DMS114 treated with DMSO at 0.1 percent for 48 hours (cell line): Measurements from ENCODE around the gene DISP3.
"Not testable (repeated sequence)": the region's sequence is repeated elsewhere in the genome, so short reads cannot be mapped to it uniquely, and the experiment has no call there.

ENCODE experiments used
- DNase-seq: peaks from one replicate; lab custom pipeline; 2025; ENCODE audit not compliant: unreplicated experiment; lab: John Stamatoyannopoulos, UW

Gene DISP3

DNA sequence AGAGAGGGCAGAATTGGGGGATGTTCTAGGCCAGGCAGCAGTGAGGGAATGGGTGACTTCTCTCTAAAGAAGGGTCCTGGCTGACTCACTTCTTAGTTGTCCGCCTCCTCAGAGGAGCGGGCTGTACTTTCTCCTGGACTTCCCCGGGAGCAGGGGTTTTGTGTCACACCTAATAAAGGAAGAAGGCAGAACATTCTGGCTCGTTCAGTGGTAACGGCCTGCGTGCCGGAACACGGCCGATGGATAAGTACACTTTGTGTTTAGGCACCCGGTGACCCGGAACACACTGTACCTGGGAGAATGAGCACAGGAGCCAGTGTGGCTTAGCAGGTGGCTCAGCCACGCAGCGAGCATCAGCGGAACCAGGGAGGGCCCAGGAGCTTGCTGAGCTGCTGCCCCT, 90.6 kb downstream of the DISP3 start:
- DNase-seq, result no peak

DNA sequence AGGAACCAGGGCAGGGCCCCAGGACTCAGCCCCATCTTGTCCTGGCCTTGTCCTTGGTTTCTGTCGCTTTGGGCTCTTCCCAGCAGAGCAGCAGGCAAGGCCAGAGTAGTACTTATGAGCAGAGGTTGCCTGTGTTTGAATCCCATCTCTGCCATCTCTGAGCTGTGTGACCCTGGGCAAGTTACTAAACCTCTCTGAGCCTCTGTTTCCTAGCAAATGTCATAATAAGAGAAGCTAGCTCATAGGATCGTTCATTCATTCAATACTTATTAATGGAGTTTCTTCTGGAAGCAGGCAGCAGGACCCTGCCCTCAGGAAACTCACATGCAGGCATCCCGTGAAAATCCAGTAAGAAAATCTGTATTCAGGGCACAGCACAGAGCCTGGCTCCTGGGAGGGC, 91.0 kb downstream of the DISP3 start:
- no peak for DNase-seq

DNA sequence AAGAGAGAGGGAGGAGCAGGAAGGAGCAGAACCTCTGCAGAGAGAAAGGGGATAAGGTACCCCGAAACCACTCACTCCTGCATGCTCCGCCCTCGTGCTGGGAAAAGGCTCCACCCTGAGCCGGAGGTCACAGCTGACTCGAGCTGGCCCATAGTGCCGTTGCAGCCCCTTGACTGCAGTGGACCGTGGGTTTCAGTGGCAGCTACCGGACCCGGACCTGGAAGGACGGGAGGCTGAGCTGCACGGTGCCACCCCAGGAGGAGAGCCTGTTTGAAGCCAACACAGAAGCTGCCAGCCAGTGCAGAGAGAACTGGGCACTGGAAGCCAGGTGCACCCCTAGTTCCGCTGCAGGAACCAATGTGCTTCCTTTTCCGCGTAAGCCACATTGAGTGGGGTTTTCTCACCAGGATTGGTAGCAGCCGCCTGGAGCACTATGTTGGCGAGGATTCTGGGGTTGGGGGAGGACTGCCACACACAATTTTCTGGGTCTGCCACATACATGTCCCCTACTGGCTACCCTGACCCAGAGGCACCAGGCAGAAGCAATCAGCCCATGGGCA, 91.9 kb downstream of the DISP3 start:
- DNase-seq, result no peak

DNA sequence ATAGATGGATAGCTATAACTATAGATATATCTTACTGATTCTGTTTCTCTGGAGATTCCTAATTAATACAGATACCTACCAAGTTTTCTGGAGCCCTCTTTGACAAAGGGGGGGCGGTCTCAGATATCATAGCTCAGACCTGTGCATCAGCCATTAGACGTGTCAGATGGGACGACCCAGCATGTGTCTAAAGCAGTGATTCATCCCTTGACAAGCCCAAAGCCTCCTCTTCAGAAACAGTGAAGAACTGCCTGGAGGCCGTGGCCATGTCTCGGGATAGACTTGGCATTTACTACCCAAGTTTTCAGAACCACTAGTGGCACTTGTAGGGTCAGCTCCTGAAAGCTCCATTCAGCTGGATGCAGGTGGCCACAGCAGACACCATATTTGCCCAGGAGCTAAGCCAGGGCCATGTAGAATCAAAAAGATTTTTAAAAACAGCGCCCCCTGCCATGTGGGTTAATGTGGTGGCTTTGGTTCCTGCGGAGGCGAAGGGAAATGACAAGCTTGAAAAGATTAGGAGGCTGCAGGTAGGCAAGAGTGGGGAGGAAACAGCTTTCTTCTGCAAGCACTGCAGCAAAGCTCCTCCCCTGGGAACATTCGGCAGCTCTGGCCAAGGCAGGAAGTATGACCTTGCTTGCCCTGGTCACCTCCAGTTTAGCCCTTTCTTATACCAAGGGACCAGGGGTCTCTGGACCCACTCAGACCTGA, 93.1 kb downstream of the DISP3 start:
- DNase-seq, result no peak

DNA sequence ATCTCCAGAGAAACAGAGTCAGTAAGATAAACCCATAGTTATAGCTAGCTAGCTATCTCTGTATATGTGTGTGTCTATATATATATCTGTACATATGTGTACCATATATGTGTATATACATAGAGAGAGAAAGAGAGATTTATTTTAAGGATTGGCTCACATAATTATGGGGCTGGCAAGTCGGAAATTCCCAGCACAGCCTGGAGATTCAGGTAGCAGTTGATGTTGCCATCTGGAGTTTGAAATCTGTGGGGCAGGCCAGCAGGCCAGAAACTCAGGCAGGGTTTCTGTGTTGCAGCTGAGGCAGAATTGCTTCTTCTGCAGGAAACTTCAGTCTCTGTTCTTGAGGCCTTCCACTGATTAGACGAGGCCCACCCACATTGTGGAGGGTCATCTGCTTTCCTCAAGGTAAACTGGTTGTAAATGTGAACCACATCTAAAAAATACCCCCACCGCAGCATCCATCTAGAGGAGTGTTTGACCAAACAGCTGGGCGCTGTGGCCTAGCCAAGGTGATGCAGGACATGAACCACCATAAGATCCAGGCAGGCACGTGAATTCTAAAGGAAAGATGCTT, 94.2 kb downstream of the DISP3 start:
- no peak for DNase-seq

DNA sequence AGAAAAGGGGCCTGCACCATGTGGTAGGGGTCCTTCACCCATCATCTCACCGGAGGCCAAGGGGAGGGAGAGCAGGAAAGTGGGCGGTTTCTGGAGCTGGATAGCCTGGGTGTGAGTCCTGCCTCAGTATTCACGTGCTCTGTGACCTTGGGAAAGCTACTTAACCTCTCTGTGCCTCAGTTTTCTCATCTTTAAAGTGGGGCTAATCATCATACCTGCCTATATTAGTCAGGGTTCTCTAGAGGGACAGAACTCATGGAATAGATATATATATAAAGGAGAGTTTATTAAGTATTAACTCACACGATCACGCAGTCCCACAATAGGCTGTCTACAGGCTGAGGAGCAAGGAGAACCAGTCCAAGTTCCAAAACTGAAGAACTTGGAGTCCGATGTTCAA, 96.6 kb downstream of the DISP3 start:
- no peak for DNase-seq

DNA sequence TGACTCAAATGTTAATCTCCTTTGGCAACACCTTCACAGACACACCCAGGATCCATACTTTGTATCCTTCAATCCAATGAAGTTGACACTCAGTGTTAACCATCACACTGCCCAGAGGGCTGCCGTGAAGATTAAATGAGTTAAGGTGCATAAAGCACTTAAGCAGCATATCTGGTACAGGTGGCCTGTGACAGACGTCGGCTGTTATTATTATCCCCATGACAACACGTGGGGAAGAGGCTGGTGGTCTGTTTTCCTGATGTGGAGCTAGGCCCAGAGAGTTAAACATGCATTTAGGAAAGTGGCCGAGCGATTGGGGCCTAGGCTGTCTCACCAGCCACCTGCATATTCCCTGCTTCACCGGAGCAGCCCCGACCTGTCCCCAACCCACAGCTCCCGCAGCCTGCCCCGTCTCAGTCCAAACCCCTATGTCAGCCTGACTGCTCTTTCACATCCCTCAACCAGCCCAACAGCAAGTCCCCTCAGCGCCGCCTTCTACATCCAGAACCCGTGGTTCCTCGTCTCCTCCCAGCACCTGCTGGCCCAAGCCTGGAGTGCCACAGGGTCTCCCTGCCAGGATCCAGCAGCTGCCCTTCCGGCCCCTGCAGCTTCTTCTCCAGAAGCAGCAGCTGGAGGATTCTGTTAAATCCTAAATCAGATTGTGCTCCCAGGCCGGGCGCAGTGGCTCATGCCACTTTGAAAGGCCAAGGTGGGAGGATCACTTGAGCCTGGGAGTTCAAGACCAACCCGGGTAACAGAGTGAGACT, 97.3 kb downstream of the DISP3 start:
- no peak for DNase-seq

DNA sequence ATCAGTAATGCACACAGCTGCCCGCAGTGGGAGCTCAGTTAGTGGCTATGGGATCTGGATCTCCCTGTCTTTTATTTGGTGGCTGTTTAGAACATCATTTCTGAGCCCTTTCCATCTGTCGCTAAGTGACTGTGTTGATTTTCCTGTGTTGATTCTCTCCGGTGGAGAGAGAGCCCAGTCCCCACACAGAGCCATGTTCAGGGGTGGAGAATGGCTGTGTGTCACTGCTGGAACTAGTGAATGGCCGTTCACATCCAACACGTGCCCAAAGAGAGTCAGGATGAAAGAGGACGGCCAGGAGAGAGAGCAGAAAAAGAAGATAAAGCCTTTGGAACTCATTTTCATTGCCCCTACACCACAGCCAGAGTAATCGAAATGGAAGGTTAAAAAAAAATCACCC, 99.0 kb downstream of the DISP3 start:
- DNase-seq, result no peak

DNA sequence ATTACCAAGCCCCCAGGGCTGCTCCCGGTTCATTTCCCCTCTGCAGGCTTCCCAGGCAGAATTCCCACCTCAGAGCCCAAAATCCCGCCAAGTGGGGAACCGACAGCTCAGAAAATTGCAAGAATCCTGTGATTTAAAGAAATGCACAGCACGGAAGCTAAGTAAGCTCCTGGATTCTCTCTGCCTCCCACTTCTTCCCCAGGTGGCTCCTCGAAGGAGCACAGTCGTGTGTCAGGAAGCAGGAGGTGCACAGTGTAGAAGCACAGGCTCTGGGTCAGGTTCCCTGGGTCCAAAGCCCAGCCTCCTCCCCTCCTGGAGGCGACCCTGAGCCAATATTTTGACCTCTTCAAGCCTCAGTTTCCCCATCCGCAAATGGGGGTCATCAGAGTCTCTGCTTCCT, 100.6 kb downstream of the DISP3 start:
- DNase-seq, result no peak

DNA sequence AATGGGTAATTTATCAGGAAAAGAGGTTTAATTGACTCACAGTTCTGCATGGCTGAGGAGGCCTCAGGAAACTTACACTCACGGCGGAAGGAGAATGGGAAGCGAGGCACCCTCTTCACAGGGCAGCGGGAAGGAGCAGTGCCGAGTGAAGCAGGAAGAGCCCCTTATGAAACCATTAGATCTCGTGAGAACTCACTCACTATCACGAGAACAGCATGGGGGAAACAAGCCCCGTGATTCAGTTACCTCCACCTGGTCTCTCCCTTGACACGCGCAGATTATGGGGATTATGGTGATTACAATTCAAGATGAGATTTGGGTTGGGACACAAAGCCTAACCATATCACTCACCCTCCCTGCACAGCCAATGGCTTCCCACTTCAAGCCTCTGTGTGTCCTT, 101.1 kb downstream of the DISP3 start:
- DNase-seq, result not testable (repeated sequence)

DNA sequence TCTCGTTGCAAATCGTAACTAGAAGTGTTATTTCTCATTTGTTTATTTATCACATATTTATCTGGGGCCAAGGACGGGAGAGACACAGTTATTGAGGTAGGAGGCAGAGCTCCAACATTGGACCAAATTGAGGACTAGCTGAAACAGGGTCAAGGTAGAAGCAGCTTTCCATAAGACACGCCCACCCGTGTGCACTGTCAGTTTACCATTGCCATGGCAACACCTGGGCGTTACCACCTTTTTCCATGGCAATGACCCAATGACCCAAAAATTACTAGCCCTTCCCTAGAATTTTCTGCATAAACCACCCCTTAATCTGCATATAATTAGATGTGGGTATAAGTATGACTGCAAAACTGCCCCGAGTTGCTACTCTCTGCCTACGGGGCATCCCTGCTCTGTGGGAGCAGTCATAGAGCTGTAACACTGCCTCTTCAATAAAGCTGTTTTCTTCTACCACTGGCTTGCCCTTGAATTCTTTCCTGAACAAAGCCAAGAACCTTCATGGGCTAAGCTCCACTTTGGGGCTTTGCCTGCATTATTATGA, 102.6 kb downstream of the DISP3 start:
- DNase-seq, result no peak

DNA sequence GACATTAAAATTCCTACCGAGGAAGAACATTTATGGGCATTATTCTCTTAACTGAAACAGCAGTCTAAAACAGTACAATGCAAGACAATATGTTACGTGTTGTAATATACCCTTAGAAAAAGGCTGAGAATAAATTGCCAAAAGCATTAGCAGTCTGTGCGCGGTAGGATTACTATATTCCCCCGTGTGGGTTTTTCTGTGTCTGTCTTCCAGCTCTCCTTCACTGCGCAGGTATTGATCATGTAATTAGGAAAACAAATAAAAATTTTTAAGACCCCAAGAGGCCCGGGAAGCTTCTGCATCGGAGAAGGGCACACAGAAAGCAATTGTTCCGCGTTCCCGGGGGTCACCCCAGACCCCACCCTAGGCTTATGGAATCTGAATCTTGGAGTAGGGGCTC, 106.4 kb downstream of the DISP3 start:
- DNase-seq, result no peak
